Immature natural killer cell (primary cell): ENCODE measurements around the gene CRK. TPM values are rescaled to one million over a fixed set of nuclear protein-coding genes. Genes with fewer than 3 reads are reported as not detected.
"Not testable (repeated sequence)": the region's sequence is repeated elsewhere in the genome, so short reads cannot be mapped to it uniquely, and the experiment has no call there.

Experiments
- DNase-seq, 3 donors: peaks; one replicate each; pipeline ENCODE4 v3.0.0; 2022; ENCODE audit warnings: mixed read lengths in 1 of 3
- H3K27ac Mint-ChIP-seq, 6 donors: one replicate each; pipeline ENCODE4 v1.8.0; 2020; ENCODE audit warnings: mixed read lengths in 6 of 6, mild to moderate bottlenecking in 5 of 6, inconsistent platforms in 4 of 6, moderate library complexity in 3 of 6
- H3K27me3 Mint-ChIP-seq, 3 donors: one replicate each; pipeline ENCODE4 v1.8.0; 2020 to 2021; ENCODE audit warnings: low read depth in 3 of 3, mild to moderate bottlenecking in 3 of 3, mixed read lengths in 3 of 3, moderate library complexity in 3 of 3, inconsistent platforms in 1 of 3
- H3K36me3 Mint-ChIP-seq, 3 donors: one replicate each; pipeline ENCODE4 v1.8.0; 2020; ENCODE audit warnings: mixed read lengths in 3 of 3, inconsistent platforms in 2 of 3, mild to moderate bottlenecking in 2 of 3
- H3K4me1 Mint-ChIP-seq, 2 donors: one replicate each; pipeline ENCODE4 v1.8.0; 2020; ENCODE audit warnings: inconsistent platforms in 2 of 2, mild to moderate bottlenecking in 2 of 2, mixed read lengths in 2 of 2, moderate library complexity in 1 of 2
- H3K4me3 Mint-ChIP-seq, 5 donors: one replicate each; pipeline ENCODE4 v1.8.0; 2020; ENCODE audit warnings: mild to moderate bottlenecking in 5 of 5, mixed read lengths in 5 of 5, inconsistent platforms in 3 of 5, moderate library complexity in 3 of 5
- H3K9me3 Mint-ChIP-seq, 6 donors: one replicate each; pipeline ENCODE4 v1.8.0; 2020; ENCODE audit warnings: mild to moderate bottlenecking in 6 of 6, mixed read lengths in 6 of 6, inconsistent platforms in 4 of 6, moderate library complexity in 3 of 6
- polyA plus RNA-seq, 3 donors: library from polyadenylated mRNA; unstranded; fragments of 300-500 nt; fragmentation: Illumina TruSeq; gene quantifications; one replicate each; pipeline ENCODE4 v1.2.3, GENCODE V29; 2021

The CRK gene
- polyA plus RNA-seq, 3 donors from 2014 or later: 10.9 to 20.6 (median 11.1) TPM

DNA sequence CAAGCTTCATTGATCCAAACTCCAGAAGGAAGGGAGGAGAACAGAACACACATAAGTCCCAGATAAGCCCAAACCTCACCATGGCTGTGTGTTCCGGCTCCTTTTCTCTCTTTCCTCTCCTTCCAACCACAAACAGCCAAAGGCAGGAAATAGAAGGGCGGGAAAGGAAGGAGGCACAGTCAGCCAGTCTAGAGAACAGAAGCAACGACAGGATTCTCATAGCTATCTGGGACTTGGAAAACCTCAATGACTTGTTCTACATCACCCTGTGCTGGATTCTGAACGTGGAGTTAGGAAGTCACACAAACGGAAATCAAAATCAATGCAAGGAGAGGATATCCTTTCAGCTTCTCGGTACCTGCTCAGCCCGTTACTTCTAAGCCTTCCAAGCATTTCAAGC lies 9.0 kb downstream of the CRK start:
- Mint-ChIP-seq H3K27ac (peak overlapping the region in 2 of 6 donors; percentile 24 to 34), H3K27me3 (peaks cover 0 to 1% (median 0%) of the 10 kb centered on the region in 3 donors), H3K36me3 (peaks cover 0 to 2% (median 0%) of the 10 kb centered on the region in 3 donors), H3K9me3 (no peaks in the 10 kb centered on the region), H3K4me1 (peaks cover 37 to 45% of the 10 kb centered on the region in 2 donors), H3K4me3 (no peak overlapping the region)
- DNase-seq: no peak

DNA sequence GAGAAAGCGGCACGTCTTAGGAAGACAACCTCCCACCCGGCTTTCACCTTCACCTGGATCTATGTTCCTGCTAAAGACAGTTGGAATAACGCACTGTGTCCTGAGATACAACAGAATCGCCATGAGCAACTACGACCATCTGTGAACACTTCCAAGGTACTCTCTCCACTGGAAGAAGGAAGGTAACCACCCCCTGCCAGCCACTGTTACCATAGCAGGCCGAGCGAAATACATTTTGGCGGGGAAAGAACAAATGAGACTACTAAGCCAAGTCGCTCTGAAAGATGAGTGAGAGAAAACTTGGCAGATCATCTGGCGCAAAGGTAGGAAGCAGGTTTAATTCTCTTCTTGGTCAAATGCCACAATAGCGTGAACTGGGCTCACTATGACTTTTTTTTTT lies 9.8 kb downstream of the CRK start:
- Mint-ChIP-seq H3K27ac (peak overlapping the region in 1 of 6 donors; percentile 49), H3K4me3 (peak overlapping the region in 1 of 5 donors; percentile 33), H3K27me3 (peaks cover 0 to 1% (median 0%) of the 10 kb centered on the region in 3 donors), H3K4me1 (peaks cover 37 to 42% of the 10 kb centered on the region in 2 donors), H3K9me3 (no peaks in the 10 kb centered on the region), H3K36me3 (peaks cover 0 to 2% (median 0%) of the 10 kb centered on the region in 3 donors)
- DNase-seq: no peak

DNA sequence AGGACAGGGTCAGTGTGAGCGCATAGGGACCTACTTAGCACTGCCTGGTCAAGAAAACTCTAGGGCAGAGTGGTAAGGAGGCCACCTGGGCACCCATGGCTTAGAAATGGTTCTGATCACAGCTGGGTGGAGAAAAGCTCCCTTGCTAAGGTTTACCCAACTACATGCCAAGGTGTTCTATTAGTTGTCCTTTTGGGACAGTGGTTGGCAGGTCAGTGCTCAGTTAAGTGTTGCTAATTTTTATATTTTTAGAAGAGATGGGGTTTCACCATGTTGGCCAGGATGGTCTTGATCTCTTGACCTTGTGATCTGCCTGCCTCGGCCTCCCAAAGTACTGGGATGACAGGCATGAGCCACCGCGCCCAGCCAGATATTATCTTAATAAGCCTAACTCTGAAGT lies 10.3 kb downstream of the CRK start:
- not testable (repeated sequence) for H3K9me3 Mint-ChIP-seq, H3K27me3 Mint-ChIP-seq, H3K4me3 Mint-ChIP-seq, H3K36me3 Mint-ChIP-seq, DNase-seq
- peak overlapping the region in 1 of 6 donors; percentile 23 for H3K27ac Mint-ChIP-seq
- H3K4me1 Mint-ChIP-seq: peaks cover 37 to 42% of the 10 kb centered on the region in 2 donors

DNA sequence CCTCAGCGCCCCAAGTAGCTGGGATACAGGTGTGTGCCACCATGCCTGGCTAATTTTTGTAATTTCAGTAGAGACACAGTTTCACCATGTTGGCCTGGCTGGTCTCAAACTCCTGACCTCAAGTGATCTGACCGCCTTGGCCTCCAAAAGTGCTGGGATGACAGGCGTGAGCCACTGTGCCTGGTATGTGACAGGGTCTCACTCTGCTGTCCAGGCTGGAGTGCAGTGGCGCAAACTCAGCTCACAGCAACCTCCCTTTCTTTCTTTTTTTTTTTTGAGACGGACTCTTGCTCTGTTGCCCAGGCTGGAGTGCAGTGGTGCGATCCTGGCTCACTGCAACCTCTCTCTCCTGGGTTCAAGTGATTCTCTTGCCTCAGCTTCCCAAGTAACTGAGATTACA lies 13.3 kb downstream of the CRK start:
- H3K27ac Mint-ChIP-seq, H3K9me3 Mint-ChIP-seq, H3K4me3 Mint-ChIP-seq, H3K27me3 Mint-ChIP-seq, H3K36me3 Mint-ChIP-seq, DNase-seq: not testable (repeated sequence)
- H3K4me1 Mint-ChIP-seq: peaks cover 34 to 35% of the 10 kb centered on the region in 2 donors

DNA sequence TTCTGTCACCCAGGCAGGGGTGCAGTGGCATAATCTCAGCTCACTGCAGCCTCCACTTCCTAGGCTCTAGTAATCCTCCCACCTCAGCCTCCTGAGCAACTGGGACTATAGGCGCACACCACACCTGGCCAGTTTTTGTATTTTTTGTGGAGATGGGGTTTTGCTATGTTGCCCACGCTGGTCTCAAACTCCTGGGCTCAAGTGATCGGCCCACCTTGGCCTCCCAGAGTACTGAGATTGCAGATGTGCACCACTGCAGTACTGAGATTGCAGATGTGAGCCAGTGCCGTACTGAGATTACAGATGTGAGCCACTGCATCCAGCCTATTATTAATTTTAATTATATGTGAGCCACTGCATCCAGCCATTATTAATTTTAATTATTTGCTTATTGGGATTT lies 13.8 kb downstream of the CRK start:
- H3K27me3 Mint-ChIP-seq: no peaks in the 10 kb centered on the region
- peaks cover 29 to 32% of the 10 kb centered on the region in 2 donors for H3K4me1 Mint-ChIP-seq
- no peak for DNase-seq
- H3K36me3 Mint-ChIP-seq: peaks cover 0 to 2% (median 0%) of the 10 kb centered on the region in 3 donors
- H3K4me3 Mint-ChIP-seq: no peak overlapping the region
- no peaks in the 10 kb centered on the region for H3K9me3 Mint-ChIP-seq
- H3K27ac Mint-ChIP-seq: no peak overlapping the region

DNA sequence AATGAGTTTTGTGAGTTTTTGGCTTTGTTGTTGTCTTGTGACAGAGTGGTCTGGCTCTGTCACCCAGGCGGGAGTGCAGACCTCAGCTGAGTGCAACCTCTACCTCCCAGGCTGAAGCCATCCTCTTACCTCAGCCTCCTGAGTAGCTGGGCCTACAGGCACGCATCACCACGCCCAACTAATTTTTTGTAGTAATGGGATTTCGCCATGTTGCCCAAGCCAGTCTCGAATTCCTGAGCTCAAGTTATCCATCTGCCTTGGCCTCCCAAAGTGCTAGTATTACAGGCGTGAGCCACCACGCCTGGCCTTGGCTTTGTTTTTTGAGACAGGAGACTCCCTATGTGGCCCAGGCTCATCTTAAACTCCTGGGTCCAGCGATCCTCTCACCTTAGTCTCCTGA lies 15.1 kb downstream of the CRK start:
- Mint-ChIP-seq H3K36me3 (no peaks in the 10 kb centered on the region), H3K4me3 (no peak overlapping the region), H3K9me3 (no peaks in the 10 kb centered on the region), H3K27ac (no peak overlapping the region), H3K27me3 (no peaks in the 10 kb centered on the region), H3K4me1 (peaks cover 16 to 22% of the 10 kb centered on the region in 2 donors)
- no peak for DNase-seq

DNA sequence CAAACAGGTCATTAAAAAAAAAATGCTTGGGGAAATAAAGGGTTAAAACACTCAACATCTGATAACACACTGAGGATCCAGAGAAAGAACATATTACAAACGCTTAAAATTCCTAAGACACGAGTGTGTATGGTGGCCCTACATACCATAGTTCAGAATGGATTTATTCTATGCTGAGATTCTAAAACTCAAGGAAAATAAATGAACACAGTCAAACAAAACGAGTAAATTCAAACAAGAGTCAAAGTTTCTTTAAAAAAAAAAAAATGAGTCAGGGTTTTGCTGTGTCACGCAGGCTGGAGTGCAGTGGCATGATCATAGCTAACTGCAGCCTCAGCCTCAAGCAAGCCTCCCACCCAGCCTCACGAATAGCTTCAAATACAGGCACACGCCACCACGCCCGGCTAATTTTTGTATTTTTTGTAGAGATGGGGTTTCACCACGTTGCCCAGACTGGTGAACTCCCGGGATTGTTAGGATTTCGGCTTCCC lies 17.4 kb downstream of the CRK start:
- peaks cover 7 to 13% of the 10 kb centered on the region in 2 donors for H3K4me1 Mint-ChIP-seq
- H3K9me3 Mint-ChIP-seq: no peaks in the 10 kb centered on the region
- H3K4me3 Mint-ChIP-seq: no peak overlapping the region
- H3K36me3 Mint-ChIP-seq: peaks cover 0 to 9% (median 7%) of the 10 kb centered on the region in 3 donors
- no peaks in the 10 kb centered on the region for H3K27me3 Mint-ChIP-seq
- no peak for DNase-seq
- peak overlapping the region in 2 of 6 donors; percentile 5 to 49 for H3K27ac Mint-ChIP-seq

DNA sequence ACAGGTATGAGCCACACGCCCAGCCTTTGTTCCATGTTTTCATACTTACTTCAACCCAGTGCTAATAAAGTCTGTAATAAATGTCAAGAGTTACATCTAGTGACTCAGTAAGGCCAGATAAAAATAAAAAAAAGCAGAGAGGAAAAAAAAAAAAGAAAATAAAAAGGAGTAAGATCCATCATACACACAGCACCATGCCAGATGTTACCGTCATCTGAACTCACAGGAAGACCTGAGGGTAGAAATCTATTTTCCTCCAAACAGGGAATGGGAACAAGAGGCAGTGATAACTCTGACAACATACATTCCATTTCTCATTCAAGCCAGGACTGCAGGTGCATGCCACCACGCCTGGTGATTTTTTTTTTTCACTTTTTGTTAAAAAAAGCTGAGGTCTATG lies 20.7 kb downstream of the CRK start:
- Mint-ChIP-seq H3K9me3 (no peaks in the 10 kb centered on the region), H3K36me3 (peaks cover 9 to 19% (median 12%) of the 10 kb centered on the region in 3 donors), H3K4me1 (peaks cover 21 to 25% of the 10 kb centered on the region in 2 donors), H3K27ac (peak overlapping the region in 2 of 6 donors; percentile 10 to 68), H3K4me3 (no peak overlapping the region), H3K27me3 (peaks cover 0 to 2% (median 0%) of the 10 kb centered on the region in 3 donors)
- DNase-seq: no peak

DNA sequence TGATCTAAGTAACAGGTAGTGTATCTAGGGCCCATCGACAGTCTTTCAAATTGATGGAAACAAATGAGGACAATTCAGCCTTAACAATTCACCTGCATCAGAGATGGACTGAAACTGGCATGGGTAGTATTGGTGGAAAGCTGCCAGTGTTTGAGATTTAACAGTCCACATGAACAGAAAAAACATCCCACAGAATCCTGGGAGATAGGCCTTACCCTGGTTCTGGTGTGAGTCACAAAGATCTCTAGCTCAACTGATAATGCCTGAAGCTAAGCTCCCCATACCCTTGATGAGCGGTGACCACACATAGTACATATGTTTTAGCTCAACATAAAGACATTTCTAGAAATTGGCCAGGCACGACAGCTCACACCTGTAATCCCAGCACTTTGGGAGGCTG lies 21.9 kb downstream of the CRK start:
- Mint-ChIP-seq H3K27ac (no peak overlapping the region), H3K9me3 (no peaks in the 10 kb centered on the region), H3K27me3 (peaks cover 0 to 2% (median 0%) of the 10 kb centered on the region in 3 donors), H3K4me3 (no peak overlapping the region), H3K4me1 (peaks cover 15 to 25% of the 10 kb centered on the region in 2 donors), H3K36me3 (peaks cover 9 to 22% (median 12%) of the 10 kb centered on the region in 3 donors)
- no peak for DNase-seq

DNA sequence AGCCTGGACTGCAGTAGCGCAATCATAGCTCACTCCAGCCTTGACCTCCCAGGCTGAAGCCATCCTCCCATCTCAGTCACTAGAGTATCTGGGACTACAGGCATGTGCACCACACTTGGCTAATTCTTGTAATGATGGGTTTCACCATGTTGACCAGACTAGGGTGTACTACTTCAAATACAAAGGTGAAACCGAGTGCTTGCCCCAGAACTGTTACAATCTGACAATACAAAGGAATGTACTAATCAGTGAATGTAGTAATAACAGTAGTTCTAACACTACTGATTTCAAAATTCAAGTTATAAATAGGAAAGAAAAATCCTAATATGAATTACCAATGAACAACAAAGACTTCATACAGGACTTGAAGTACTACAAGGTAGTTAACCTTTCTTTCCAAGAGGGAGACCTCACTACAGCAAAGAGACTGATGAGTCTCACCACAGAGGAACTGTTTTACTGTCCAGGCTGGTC lies 24.4 kb downstream of the CRK start:
- no peak overlapping the region for H3K4me3 Mint-ChIP-seq
- peaks cover 0 to 2% (median 0%) of the 10 kb centered on the region in 3 donors for H3K27me3 Mint-ChIP-seq
- peak overlapping the region in 1 of 6 donors; percentile 53 for H3K27ac Mint-ChIP-seq
- H3K36me3 Mint-ChIP-seq: peaks cover 9 to 23% (median 12%) of the 10 kb centered on the region in 3 donors
- H3K9me3 Mint-ChIP-seq: no peaks in the 10 kb centered on the region
- H3K4me1 Mint-ChIP-seq: peaks cover 7 to 24% of the 10 kb centered on the region in 2 donors
- no peak for DNase-seq

DNA sequence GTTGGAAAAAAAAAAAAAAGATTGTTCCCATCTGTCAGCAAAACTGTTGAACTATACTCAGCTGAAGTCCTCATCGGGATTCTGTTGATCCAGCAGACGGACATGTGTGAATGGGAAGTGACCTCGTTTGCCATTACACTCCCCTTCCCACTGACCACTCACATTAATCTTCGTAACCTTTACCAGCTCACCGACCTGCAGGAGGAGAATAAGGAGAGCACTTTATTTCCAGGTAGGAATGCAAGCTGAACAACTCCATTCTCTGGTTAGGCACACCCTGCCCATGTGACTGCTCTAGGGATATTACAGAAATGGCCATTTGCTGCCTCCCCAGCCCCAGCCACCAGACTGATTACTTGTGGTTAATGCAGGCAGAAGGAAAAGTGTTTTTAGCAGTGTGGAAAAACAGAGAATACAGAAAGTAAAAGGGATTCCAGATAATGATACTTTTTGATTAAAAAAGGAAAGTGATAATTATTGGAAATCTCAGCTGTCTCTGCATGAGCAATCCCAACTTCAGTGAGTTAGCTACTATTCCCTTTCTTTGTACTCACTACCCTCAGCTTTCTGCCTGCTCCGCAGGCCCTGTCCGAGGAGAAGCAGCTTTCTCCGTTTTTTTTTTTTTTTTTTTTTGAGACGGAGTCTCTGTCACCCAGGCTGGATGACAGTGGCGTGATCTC lies 32.4 kb downstream of the CRK start:
- Mint-ChIP-seq H3K27ac (peak overlapping the region in 3 of 6 donors; percentile 26 to 60 (median 53)), H3K9me3 (no peaks in the 10 kb centered on the region), H3K4me3 (no peak overlapping the region), H3K4me1 (peaks cover 5 to 21% of the 10 kb centered on the region in 2 donors), H3K27me3 (no peaks in the 10 kb centered on the region), H3K36me3 (peaks cover 0 to 28% (median 3%) of the 10 kb centered on the region in 3 donors)
- DNase-seq: no peak

DNA sequence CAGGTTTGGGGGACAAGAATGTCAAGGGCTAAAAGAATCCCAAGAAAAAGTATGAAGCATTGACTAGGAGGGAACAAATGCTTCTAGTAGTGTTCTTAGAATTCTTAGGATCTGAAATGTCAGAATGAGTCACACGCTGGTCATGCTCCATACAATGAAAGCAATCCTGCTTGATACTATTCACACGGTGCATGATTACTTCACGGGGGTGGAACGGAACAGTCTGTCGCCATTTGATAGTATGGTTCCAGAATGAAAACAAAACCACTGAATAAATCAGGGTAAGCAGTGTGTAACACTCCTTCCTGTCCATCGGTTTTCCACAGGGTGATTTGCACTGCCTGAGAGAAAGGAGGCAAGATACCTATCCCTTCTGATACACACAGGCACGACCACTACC lies 33.1 kb downstream of the CRK start:
- H3K27ac Mint-ChIP-seq: peak overlapping the region in 1 of 6 donors; percentile 51

DNA sequence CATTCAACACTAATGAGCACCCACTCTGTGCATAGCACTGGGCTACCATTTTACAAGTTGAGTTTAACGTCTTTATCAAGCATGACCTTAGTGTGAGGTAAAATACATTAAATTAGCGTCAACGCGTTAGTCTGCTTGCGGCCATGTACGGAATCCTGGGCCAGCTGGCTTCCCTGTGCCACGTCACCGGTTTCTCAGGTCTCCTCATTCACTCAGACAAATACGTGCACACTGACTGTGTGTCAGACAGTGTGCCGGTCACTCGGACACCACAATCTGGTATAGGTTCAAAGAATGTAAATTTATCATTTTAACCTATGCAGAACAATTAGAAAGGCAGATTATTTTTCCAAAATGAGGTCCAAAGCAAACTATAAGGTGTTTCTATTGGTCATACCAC lies 34.6 kb downstream of the CRK start:
- Mint-ChIP-seq H3K9me3 (no peaks in the 10 kb centered on the region), H3K27me3 (no peaks in the 10 kb centered on the region), H3K27ac (peak overlapping the region in 2 of 6 donors; percentile 23 to 28), H3K4me1 (peaks cover 6 to 14% of the 10 kb centered on the region in 2 donors), H3K36me3 (peaks cover 0 to 28% (median 3%) of the 10 kb centered on the region in 3 donors), H3K4me3 (no peak overlapping the region)
- DNase-seq: no peak

More for the DNA sequence above, 33.1 kb downstream of the CRK start:
- DNase-seq: no peak
- no peaks in the 10 kb centered on the region for H3K9me3 Mint-ChIP-seq
- H3K27me3 Mint-ChIP-seq: no peaks in the 10 kb centered on the region
- H3K4me1 Mint-ChIP-seq: peaks cover 6 to 17% of the 10 kb centered on the region in 2 donors
- H3K36me3 Mint-ChIP-seq: peaks cover 0 to 28% (median 3%) of the 10 kb centered on the region in 3 donors
- no peak overlapping the region for H3K4me3 Mint-ChIP-seq

DNA sequence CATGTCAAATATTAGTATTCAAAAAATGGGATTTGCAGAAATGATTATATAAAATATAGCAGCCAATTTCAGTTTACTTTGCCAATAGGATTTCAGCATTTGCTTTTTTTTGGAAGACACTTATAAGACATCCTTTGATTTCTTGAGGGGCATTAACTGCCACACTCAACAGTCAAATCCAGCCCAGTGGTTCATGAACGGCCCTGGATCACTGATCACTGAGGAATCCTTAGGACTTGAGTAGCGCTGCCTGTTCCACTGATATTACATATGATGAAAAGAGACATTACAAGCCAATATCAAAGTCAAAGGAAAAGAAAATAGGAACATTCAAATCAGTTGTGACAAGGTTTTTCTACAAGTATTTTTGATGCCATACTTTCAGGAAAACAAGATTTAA lies 35.1 kb downstream of the CRK start:
- no peak for DNase-seq
- Mint-ChIP-seq H3K36me3 (peaks cover 0 to 28% (median 3%) of the 10 kb centered on the region in 3 donors), H3K4me3 (no peak overlapping the region), H3K4me1 (peaks cover 6 to 13% of the 10 kb centered on the region in 2 donors), H3K9me3 (no peaks in the 10 kb centered on the region), H3K27me3 (no peaks in the 10 kb centered on the region), H3K27ac (peak overlapping the region in 1 of 6 donors; percentile 28)
